ENCODE results near the gene ERCC2. TPM values are rescaled to one million over a fixed set of nuclear protein-coding genes. Genes with fewer than 3 reads are reported as not detected.

Gene ERCC2
- total RNA-seq = 15.0 and 24.5 TPM in 2 replicates

GRCh38 chr19:45370410-45371204 lies at the start of gene ERCC2:
Gene ERCC2 (minus strand): TSS chr19:45370573. CDS start chr19:45370540, 33 bp downstream.

GRCh38 chr19:45406226-45407090 lies 36.1 kb upstream of the ERCC2 start, which contains the start of gene POLR1G:
Gene POLR1G (plus strand): TSS chr19:45406644. CDS start chr19:45406697, 53 bp downstream.

GRCh38 chr19:45404557-45405434 lies 34.4 kb upstream of the ERCC2 start, which contains the start of gene PPP1R13L:
Gene PPP1R13L (minus strand): TSS chr19:45405069. CDS start chr19:45398318, 6,751 bp downstream.

GRCh38 chr19:45340232-45340898 lies 30.0 kb downstream of the ERCC2 start, which contains the start of gene KLC3:
Gene KLC3 (plus strand): TSS chr19:45340750. CDS start chr19:45345542, 4,792 bp downstream.

GRCh38 chr19:45322744-45323281 lies 47.6 kb downstream of the ERCC2 start, which contains the start of gene CKM:
Gene CKM (minus strand): TSS chr19:45322875. CDS start chr19:45319713, 3,162 bp downstream.

Other genes starting within 250 kb of the ERCC2 start
- gene NKPD1, start 209.6 kb downstream of the ERCC2 start, total RNA-seq = under 0.01 and 0.85 TPM in 2 replicates
- gene TRAPPC6A, start 192.3 kb downstream of the ERCC2 start, total RNA-seq = 29.1 and 33.0 TPM in 2 replicates
- gene BLOC1S3, start 191.8 kb downstream of the ERCC2 start, total RNA-seq = 10.3 and 15.3 TPM in 2 replicates
- 1.0 and 2.0 TPM in 2 replicates for gene EXOC3L2, start 125.2 kb downstream of the ERCC2 start, total RNA-seq
- 23.2 and 36.3 TPM in 2 replicates for gene MARK4, start 119.3 kb downstream of the ERCC2 start, total RNA-seq
- gene CKM, start 47.7 kb downstream of the ERCC2 start, total RNA-seq = 0.35 and 4.2 TPM in 2 replicates
- gene KLC3, start 29.8 kb downstream of the ERCC2 start, total RNA-seq = not detected in 2 replicates
- 4.8 and 7.8 TPM in 2 replicates for gene PPP1R13L, start 34.5 kb upstream of the ERCC2 start, total RNA-seq
- gene POLR1G, start 36.1 kb upstream of the ERCC2 start, total RNA-seq = 2.9 and 9.3 TPM in 2 replicates
- 73.5 and 82.0 TPM in 2 replicates for gene ERCC1, start 53.3 kb upstream of the ERCC2 start, total RNA-seq
- 14.2 and 53.7 TPM in 2 replicates for gene FOSB, start 97.4 kb upstream of the ERCC2 start, total RNA-seq
- gene RTN2, start 126.5 kb upstream of the ERCC2 start, total RNA-seq = 18.8 and 21.1 TPM in 2 replicates
- 1.3 and 2.6 TPM in 2 replicates for gene PPM1N, start 127.9 kb upstream of the ERCC2 start, total RNA-seq
- 55.0 and 120 TPM in 2 replicates for gene VASP, start 136.9 kb upstream of the ERCC2 start, total RNA-seq
- gene OPA3, start 214.2 kb upstream of the ERCC2 start, total RNA-seq = 8.2 and 9.2 TPM in 2 replicates
- 1.5 and 2.0 TPM in 2 replicates for gene GPR4, start 231.6 kb upstream of the ERCC2 start, total RNA-seq